K562 (cell line): ENCODE measurements around the gene WIPF3. TPM values are rescaled to one million over a fixed set of nuclear protein-coding genes. Genes with fewer than 3 reads are reported as not detected.

ENCODE experiments used
- CEBPZ ChIP-seq: fragments of 150-350 bp; IDR thresholded peaks from 2 replicates; pipeline ENCODE4 v1.6.1; 2014; ENCODE audit warnings: low read depth, mild to moderate bottlenecking, low read length, borderline replicate concordance
- ETS1 ChIP-seq: conservative IDR thresholded peaks from 2 replicates; pipeline ENCODE4 v1.6.1; 2011; ENCODE audit warnings: low read depth, mild to moderate bottlenecking, low read length; ENCODE audit not compliant: control insufficient read depth
- NFIC ChIP-seq: fragments of 450-650 bp; IDR thresholded peaks from 2 replicates; pipeline ENCODE4 v1.6.1; 2017; ENCODE audit warnings: mild to moderate bottlenecking, inconsistent platforms
- TCFL5 ChIP-seq: fragments of 250-450 bp; sonication (Bioruptor Pico); conservative IDR thresholded peaks from 2 replicates; pipeline ENCODE4 v1.6.1; 2021; ENCODE audit warnings: mild to moderate bottlenecking, moderate library complexity, matching md5 sums
- ZBTB7A ChIP-seq: IDR thresholded peaks from 2 replicates; pipeline ENCODE4 v1.6.1; 2011; ENCODE audit warnings: low read depth, mild to moderate bottlenecking, low read length, moderate library complexity, borderline replicate concordance; ENCODE audit not compliant: control insufficient read depth
- ZNF224 ChIP-seq: sonication (generic); formaldehyde crosslinking; IDR thresholded peaks from 2 replicates; pipeline ENCODE4 v1.8.0; 2022; ENCODE audit warnings: mild to moderate bottlenecking, missing genetic modification reagents
- polyA plus RNA-seq, 8 experiments: library from polyadenylated mRNA; depleted of rRNA in 4 of 8; stranded (reverse) in 5 of 8; unstranded in 3 of 8; fragments of >200 nt; fragmentation: Nextera tagmentation in 2 of 8; fragmentation: Illumina TruSeq in 1 of 8; extraction: Ambion mirVana in 2 of 8; extraction: Trizol in 1 of 8; gene quantifications; 2 replicates each; pipeline versions ENCODE4 v1.2.1 to v1.2.3, GENCODE V29; 2011 to 2014; ENCODE audit warnings: inconsistent platforms in 1 of 8, missing spikeins in 1 of 8
- total RNA-seq, 7 experiments: library from RNA; depleted of rRNA in 6 of 7; stranded (reverse); fragments of >200 nt in 6 of 7; fragmentation: Illumina TruSeq in 2 of 7; extraction: Trizol in 2 of 7; gene quantifications; 2 replicates each; pipeline versions ENCODE4 v1.2.1 to v1.2.3, GENCODE V29; 2011 to 2021; ENCODE audit warnings: low replicate concordance in 1 of 7

The WIPF3 gene
- total and polyA plus RNA-seq, 9 of the 15 experiments (the other 6 are each of a cell fraction or from before 2014, with no cell fraction given): 0.18 to 3.2 (median 1.7) TPM

GRCh38 chr7:29854257-29854938 lies 48.1 kb downstream of the WIPF3 start (continued):
- TF ChIP-seq TCFL5 (CRISPR knock-in tag) (no peak), ZBTB7A (no peak), CEBPZ (no peak), NFIC (peak; percentile 33; the same call in 1 of the 2 replicates), ZNF224 (no peak), ETS1 (no peak)
